ENCODE data around the gene PIK3C2G. TPM values are rescaled to one million over a fixed set of nuclear protein-coding genes. Genes with fewer than 3 reads are reported as not detected.

PIK3C2G gene
- total RNA-seq, 4 donors from 2014 or later = 0.30 TPM; not detected in 3

DNA sequence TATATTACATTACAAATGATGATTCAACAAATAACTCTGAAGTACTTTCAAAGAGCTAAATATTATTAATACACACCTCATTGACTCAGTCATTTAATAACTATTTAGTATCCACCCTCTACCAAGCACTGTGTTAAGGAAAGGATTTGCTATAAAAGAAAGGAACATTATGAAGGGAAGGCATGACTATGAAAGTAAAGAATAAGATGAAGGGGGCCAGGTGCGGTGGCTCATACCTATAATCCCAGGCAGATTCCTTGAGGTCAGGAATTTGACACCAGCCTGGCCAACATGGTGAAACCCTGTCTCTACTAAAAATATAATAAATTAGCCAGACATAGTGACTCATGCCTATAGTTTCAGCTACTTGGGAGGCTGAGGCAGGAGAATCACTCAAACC lies 368.6 kb downstream of the PIK3C2G start:
- H3K36me3 ChIP-seq = no peaks in the 10 kb centered on the region
- no peak overlapping the region for H3K4me3 ChIP-seq
- no peaks in the 10 kb centered on the region for H3K4me1 ChIP-seq
- 92 to 97% methylated on average over 1 of the region's 1 CpG for WGBS, 2 donors
- H3K9me3 ChIP-seq = peaks cover 0 to 16% (median 3%) of the 10 kb centered on the region in 4 donors
- DNase-seq (ENCODE audit: low spot score in 2 of 2) = no peak
- TF ChIP-seq EP300 (IDR thresholded peaks at IDR 0.05) (no peak), POLR2A (IDR thresholded peaks at IDR 0.05) (no peak)
- TF ChIP-seq, protein P1, sequence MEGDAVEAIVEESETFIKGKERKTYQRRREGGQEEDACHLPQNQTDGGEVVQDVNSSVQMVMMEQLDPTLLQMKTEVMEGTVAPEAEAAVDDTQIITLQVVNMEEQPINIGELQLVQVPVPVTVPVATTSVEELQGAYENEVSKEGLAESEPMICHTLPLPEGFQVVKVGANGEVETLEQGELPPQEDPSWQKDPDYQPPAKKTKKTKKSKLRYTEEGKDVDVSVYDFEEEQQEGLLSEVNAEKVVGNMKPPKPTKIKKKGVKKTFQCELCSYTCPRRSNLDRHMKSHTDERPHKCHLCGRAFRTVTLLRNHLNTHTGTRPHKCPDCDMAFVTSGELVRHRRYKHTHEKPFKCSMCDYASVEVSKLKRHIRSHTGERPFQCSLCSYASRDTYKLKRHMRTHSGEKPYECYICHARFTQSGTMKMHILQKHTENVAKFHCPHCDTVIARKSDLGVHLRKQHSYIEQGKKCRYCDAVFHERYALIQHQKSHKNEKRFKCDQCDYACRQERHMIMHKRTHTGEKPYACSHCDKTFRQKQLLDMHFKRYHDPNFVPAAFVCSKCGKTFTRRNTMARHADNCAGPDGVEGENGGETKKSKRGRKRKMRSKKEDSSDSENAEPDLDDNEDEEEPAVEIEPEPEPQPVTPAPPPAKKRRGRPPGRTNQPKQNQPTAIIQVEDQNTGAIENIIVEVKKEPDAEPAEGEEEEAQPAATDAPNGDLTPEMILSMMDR (IDR thresholded peaks at IDR 0.05) = no peak
- H3K27ac ChIP-seq = no peak overlapping the region
- H3K27me3 ChIP-seq = no peaks in the 10 kb centered on the region

DNA sequence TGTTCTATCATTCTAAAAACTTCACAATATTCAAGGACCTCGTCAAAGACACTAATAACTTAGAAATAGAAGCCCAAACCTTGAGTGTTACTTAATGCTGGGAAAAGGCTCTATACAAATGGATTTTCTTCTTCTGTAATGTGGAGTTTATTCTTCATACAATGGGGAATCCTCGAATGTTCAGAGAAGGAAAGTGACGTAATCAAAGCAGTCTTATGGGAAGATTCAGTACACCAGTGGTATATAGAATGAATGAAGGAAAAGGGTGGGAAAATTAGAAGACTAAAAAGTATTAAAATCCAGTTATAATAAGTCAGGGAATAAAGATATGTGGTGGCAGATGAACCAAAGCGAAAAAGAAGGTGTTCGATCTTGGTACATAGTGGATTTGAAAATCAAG lies 370.0 kb downstream of the PIK3C2G start:
- Histone ChIP-seq H3K4me3 (no peak overlapping the region), H3K9me3 (peaks cover 0 to 11% (median 3%) of the 10 kb centered on the region in 4 donors), H3K27ac (no peak overlapping the region), H3K4me1 (no peaks in the 10 kb centered on the region), H3K27me3 (no peaks in the 10 kb centered on the region), H3K36me3 (no peaks in the 10 kb centered on the region)
- WGBS, 2 donors = 90 to 94% methylated on average over 5 of the region's 5 CpGs
- TF ChIP-seq POLR2A (IDR thresholded peaks at IDR 0.05) (no peak), EP300 (IDR thresholded peaks at IDR 0.05) (no peak)
- TF ChIP-seq, protein P1 (IDR thresholded peaks at IDR 0.05) = no peak
- no peak for DNase-seq (ENCODE audit: low spot score in 2 of 2)

DNA sequence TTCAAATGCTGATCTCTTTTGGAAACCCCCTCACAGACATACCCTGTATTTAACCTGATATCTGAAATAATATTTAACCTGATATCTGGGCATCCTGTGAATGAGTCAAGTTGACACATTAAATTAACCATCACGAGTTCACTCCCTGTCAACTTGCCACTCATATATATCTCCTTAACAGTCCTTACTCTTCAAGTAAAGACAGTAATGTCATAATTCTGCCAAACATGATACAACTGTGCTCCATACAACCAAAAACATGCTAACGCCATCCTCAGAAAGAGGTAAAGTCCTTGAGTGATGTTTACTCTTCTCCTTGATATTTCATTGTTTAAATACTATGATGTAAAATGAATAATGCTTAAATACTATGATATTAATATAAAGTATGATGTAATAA lies 371.5 kb downstream of the PIK3C2G start:
- H3K9me3 ChIP-seq = no peaks in the 10 kb centered on the region
- H3K27ac ChIP-seq = no peak overlapping the region
- no peak for DNase-seq (ENCODE audit: low spot score in 2 of 2)
- 77 to 92% methylated on average over 2 of the region's 2 CpGs for WGBS, 2 donors
- H3K4me3 ChIP-seq = no peak overlapping the region
- TF ChIP-seq EP300 (IDR thresholded peaks at IDR 0.05) = no peak
- TF ChIP-seq, protein P1 (IDR thresholded peaks at IDR 0.05) = no peak
- TF ChIP-seq POLR2A (IDR thresholded peaks at IDR 0.05) = no peak
- no peaks in the 10 kb centered on the region for H3K36me3 ChIP-seq
- H3K4me1 ChIP-seq = no peaks in the 10 kb centered on the region
- H3K27me3 ChIP-seq = no peaks in the 10 kb centered on the region

DNA sequence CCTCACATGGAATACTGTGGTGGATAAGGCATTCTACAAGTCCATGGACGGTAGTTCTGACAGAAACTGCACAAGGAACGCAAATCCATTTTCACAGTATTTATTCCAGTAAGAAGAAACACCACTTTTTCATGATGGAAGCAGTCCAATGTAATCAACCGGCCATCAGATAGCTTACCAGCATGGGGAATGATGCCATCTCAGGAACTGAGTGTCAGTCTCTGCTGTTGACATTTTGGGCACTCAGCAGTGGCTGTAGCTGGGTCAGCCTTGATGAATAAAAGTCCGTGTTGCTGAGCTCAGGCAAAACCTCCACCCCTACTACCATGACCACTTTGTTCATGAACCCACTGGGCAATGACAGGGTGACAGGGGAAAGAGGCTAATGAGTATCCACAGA lies 373.1 kb downstream of the PIK3C2G start:
- Histone ChIP-seq H3K4me1 (no peaks in the 10 kb centered on the region), H3K27ac (no peak overlapping the region), H3K36me3 (no peaks in the 10 kb centered on the region), H3K4me3 (no peak overlapping the region), H3K27me3 (no peaks in the 10 kb centered on the region), H3K9me3 (no peaks in the 10 kb centered on the region)
- 67 to 89% methylated on average over 4 of the region's 4 CpGs for WGBS, 2 donors
- DNase-seq (ENCODE audit: low spot score in 2 of 2) = no peak
- TF ChIP-seq, protein P1 (IDR thresholded peaks at IDR 0.05) = no peak
- TF ChIP-seq POLR2A (IDR thresholded peaks at IDR 0.05) (no peak), EP300 (IDR thresholded peaks at IDR 0.05) (no peak)

DNA sequence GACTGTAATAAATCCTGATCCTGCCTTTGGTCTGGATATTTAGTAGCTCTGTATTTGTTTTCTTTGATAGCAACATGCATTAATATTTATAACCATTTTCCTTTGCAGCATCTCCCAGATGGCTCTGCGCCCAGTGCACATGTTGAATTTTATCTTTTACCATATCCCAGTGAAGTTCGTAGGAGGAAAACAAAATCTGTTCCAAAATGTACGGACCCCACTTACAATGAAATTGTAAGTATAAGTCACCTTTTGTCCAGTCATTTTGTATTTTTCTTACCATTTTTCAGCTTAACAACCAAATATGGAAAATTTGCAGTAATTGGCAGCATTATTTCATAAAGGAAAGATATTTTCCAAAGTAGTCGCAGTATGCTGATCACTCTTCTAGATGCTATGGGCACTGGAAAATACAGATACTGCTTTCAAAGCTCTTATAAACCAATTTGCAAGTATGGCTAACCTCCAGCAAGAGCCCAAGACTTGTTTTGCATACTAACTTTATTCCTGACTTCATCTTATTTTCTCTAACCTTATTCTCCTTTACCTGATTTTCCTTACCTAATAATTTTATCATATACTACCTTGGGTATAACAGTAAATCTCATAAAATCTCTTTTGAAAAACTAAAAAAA lies 379.1 kb downstream of the PIK3C2G start:
- no peaks in the 10 kb centered on the region for H3K36me3 ChIP-seq
- H3K9me3 ChIP-seq = no peaks in the 10 kb centered on the region
- no peaks in the 10 kb centered on the region for H3K4me1 ChIP-seq
- no peaks in the 10 kb centered on the region for H3K27me3 ChIP-seq
- no peak for DNase-seq (ENCODE audit: low spot score in 2 of 2)
- no peak overlapping the region for H3K27ac ChIP-seq
- H3K4me3 ChIP-seq = no peak overlapping the region
- 54 to 56% methylated on average over 4 of the region's 4 CpGs for WGBS, 2 donors
- TF ChIP-seq EP300 (IDR thresholded peaks at IDR 0.05) = no peak
- no peak for TF ChIP-seq POLR2A (IDR thresholded peaks at IDR 0.05)
- TF ChIP-seq, protein P1 (IDR thresholded peaks at IDR 0.05) = no peak

Data from tibial nerve (tissue), 4 donors.